ENCODE measurements around the gene KCNK15. TPM values are rescaled to one million over a fixed set of nuclear protein-coding genes. Genes with fewer than 3 reads are reported as not detected.

KCNK15 gene
- total and polyA plus RNA-seq, 10 of the 15 experiments (the other 5 are each of a cell fraction or from before 2014, with no cell fraction given) = not detected

- no peak for TF ChIP-seq STAT1 (conservative IDR thresholded peaks at IDR 0.05)
- TF ChIP-seq MEF2A (IDR thresholded peaks at IDR 0.05; ENCODE audit: insufficient read depth, low read depth, low read length) = no peak
- TF ChIP-seq POLR2A (IDR thresholded peaks at IDR 0.05; ENCODE audit: low read depth, low read length) = no peak
- no peak; the same call in 1 of the 2 replicates for TF ChIP-seq IKZF1 (conservative IDR thresholded peaks at IDR 0.05)
- no peak for TF ChIP-seq KDM1A (IDR thresholded peaks at IDR 0.05; ENCODE audit: borderline replicate concordance)
- TF ChIP-seq NFYB (IDR thresholded peaks at IDR 0.05; ENCODE audit: insufficient read depth, low read depth, low read length) = peak; percentile 86
- TF ChIP-seq CEBPZ (IDR thresholded peaks at IDR 0.05; ENCODE audit: low read depth, low read length) = no peak
- no peak for TF ChIP-seq CBX3 (IDR thresholded peaks at IDR 0.05; ENCODE audit: borderline replicate concordance, low read depth)
- no peak for TF ChIP-seq MAX (IDR thresholded peaks at IDR 0.05; ENCODE audit: low read depth, low read length)
- no peak for TF ChIP-seq SPI1 (IDR thresholded peaks at IDR 0.05; ENCODE audit: borderline replicate concordance, insufficient read depth, low read depth, low read length)
- no peak for TF ChIP-seq ZNF622 (IDR thresholded peaks at IDR 0.05)
- TF ChIP-seq USF1 (IDR thresholded peaks at IDR 0.05; ENCODE audit: borderline replicate concordance, extremely low read length, insufficient read depth, low read depth, low read length) = peak; percentile 85
- peak; percentile 59; the same call in 1 of the 2 replicates for TF ChIP-seq ATF3 (IDR thresholded peaks at IDR 0.05; ENCODE audit: borderline replicate concordance, extremely low read depth, low read depth, low read length)
- peak; percentile 66; the same call in 1 of the 2 replicates for TF ChIP-seq USF2 (IDR thresholded peaks at IDR 0.05; ENCODE audit: borderline replicate concordance, low read depth, low read length)
- TF ChIP-seq PML (IDR thresholded peaks at IDR 0.05; ENCODE audit: low read length) = no peak
- TF ChIP-seq YY1 (IDR thresholded peaks at IDR 0.05; ENCODE audit: low read depth, low read length) = 0 out of 2 replicates have a peak, but pooled peaks have one; percentile 30
- no peak for TF ChIP-seq FOXM1 (IDR thresholded peaks at IDR 0.05; ENCODE audit: low read depth, low read length)
- no peak for TF ChIP-seq SMAD5 (IDR thresholded peaks at IDR 0.05; ENCODE audit: low read depth)
Observed at GRCh38 chr20:44738813-44739477, 6.7 kb upstream of the KCNK15 start (continued).
